ENCODE measurements around the gene RAD51AP2. TPM values are rescaled to one million over a fixed set of nuclear protein-coding genes. Genes with fewer than 3 reads are reported as not detected.

The RAD51AP2 gene
- 0.27 TPM for total RNA-seq

GRCh38 chr2:17518212-17519154 is at the start of gene RAD51AP2:
Gene RAD51AP2, minus strand, starts transcription at chr2:17518440. Its CDS starts 25 bp downstream, at chr2:17518415.

DNA sequence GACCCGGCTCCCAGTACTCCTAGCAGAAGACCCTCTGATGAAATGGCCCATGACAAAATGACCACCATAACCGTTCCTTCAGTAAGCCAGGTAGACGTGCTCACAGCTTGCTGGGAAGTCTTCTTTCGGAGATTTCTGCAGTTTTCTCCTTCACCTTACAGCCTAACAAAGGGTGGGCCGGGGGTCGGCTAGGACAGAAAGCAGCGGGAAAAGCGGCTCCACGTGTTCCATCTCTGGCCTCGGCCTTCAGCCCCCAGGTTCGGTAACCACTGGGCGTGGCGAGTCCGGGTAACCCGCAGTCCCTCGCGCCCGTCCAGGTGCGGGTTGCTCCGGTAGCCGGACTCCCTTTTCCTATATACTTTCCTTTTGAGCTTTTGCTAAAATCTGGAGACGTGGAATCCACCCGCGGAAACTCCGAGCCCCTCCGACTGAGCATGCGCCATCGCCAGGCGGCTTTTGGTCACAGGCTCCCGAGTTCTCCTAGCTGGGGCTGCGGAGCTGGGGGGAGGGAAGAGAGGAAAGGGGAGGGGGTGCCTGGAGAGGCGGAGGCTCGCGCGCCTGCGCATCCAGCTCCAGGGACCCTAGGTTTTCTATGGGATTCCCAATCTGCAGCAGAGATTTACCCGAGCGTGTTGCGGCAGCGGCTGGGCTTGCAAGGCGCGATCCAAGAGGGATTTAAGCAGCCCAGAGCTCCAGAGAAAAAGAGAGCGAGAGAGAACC is 22.0 kb upstream of the RAD51AP2 start, which contains the start of gene VSNL1:
Gene VSNL1, plus strand, starts transcription at position 604 of the 720 bp plus-strand sequence. CDS start 51,379 bp downstream, outside the sequence.

Other genes starting within 250 kb of the RAD51AP2 start
- 12.9 TPM for gene VSNL1, start 22.3 kb upstream of the RAD51AP2 start, total RNA-seq
- gene SMC6, start 235.4 kb upstream of the RAD51AP2 start, total RNA-seq: 54.1 TPM
- 11.9 TPM for gene GEN1, start 235.7 kb upstream of the RAD51AP2 start, total RNA-seq